ENCODE results near the gene ASH1L.

DNA sequence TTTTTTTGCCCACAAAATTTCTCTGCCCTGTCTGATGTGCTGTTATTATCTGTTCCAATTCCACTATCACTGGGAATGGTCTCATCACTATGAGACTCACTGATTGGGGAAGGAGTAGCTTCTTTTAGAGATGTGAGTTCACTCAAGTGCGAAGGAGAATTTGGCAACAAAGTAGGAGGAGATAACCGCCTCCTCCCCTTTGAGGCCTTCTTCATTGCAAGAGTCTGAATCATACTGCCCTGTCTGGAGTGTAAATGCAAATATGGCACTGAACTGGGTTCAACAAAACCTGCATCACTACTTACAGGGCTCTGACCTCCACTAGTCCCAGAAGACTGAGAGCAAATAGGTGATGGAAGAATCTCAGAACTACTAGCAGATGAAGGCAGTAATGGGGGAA, 83.4 kb downstream of the ASH1L start:
- TF ChIP-seq, protein P1, sequence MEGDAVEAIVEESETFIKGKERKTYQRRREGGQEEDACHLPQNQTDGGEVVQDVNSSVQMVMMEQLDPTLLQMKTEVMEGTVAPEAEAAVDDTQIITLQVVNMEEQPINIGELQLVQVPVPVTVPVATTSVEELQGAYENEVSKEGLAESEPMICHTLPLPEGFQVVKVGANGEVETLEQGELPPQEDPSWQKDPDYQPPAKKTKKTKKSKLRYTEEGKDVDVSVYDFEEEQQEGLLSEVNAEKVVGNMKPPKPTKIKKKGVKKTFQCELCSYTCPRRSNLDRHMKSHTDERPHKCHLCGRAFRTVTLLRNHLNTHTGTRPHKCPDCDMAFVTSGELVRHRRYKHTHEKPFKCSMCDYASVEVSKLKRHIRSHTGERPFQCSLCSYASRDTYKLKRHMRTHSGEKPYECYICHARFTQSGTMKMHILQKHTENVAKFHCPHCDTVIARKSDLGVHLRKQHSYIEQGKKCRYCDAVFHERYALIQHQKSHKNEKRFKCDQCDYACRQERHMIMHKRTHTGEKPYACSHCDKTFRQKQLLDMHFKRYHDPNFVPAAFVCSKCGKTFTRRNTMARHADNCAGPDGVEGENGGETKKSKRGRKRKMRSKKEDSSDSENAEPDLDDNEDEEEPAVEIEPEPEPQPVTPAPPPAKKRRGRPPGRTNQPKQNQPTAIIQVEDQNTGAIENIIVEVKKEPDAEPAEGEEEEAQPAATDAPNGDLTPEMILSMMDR (IDR thresholded peaks at IDR 0.05; ENCODE audit: poor library complexity), result no peak
- TF ChIP-seq EZH2 (IDR thresholded peaks at IDR 0.05; ENCODE audit: borderline replicate concordance), result no peak

Data from hepatocyte (in vitro differentiated cells).